Stimulated activated CD4-positive, alpha-beta T cell treated with anti-CD3 and anti-CD28 coated beads, Interleukin-12 subunit alpha, Interleukin-12 subunit beta, amount 100 ng/mL, for 48 hours (primary cell): ENCODE measurements around the gene TOR2A.

Experiments used
- DNase-seq, 3 donors: peaks; one replicate each; pipeline ENCODE4 v3.0.0-alpha.2; 2020; ENCODE audit warnings: low read depth in 2 of 3, low spot score in 1 of 3

Gene TOR2A

DNA sequence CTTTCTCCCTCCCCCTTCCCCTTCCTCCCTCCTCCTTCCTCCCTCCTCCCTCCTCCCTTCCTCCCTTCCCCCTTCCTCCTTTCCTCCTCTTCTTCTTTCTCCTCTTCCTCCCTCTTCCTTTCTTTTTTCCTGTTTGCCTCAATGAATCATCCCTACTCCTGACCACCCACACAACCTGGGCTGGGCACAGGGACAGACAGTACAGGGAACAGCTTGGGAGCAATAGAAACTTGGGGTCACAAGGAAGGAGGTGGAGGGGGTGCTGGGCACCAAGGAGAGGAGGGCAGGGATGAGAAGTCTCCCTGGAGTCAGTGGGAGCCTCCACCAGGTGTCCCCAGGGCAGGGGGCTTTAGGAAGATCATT lies 14.2 kb downstream of the TOR2A start:
- DNase-seq, result no peak

DNA sequence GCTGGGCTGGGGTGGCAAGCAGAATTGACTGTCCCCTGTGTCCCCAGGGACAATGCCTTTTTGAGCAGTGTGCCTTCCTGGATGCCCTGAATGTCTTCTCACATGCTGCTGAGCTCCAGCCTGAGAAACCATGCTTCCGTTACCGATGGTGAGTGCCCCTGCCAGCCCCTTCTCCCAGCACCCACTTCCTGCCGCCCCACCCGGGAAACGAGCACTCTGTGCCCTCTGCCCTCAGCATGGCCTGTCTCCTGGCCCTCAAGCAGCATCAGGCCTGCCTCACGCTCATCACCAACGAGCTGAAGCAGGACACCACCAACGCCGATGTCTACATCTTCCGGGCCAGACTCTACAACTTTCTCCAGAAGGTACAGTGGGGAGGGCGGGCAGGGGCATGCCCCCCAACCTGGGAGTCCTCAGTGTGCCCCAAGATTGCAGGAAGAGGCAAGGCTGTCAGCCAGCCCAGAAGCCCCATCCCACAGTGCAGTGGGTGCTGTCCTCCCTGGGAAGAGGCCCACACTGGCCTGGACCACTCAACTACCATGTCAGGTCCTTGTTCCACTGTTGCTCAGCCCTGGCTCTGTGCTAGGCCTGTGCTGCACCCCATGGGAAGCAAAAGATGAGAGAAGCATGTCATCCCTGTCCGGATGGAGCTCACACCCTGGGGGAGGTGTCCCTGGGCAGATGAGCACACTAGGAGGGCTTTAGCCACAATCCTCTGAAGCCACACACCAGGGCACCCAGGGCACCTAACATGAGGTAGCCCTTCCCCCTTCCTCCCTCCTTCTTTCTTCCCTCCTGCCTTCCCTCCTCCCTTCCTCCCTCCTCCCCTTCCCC lies 14.8 kb downstream of the TOR2A start:
- no peak for DNase-seq

GRCh38 chr9:127717766-127718165 lies 17.3 kb downstream of the TOR2A start:
- no peak for DNase-seq

- no peak for DNase-seq
These were observed 18.7 kb downstream of the TOR2A start for GRCh38 chr9:127716412-127716811.

- DNase-seq, result peak; percentile 91 to 98 (median 96)
These were observed 19.4 kb downstream of the TOR2A start, which contains the start of the genes PTRH1 and TTC16 for GRCh38 chr9:127715470-127716337. PTRH1 (minus strand) TSS chr9:127715663; CDS start chr9:127715639, 24 bp downstream. TTC16 (plus strand) TSS chr9:127716079; CDS start chr9:127716146, 67 bp downstream.

GRCh38 chr9:127714951-127715469 lies 20.1 kb downstream of the TOR2A start:
- DNase-seq, result no peak

GRCh38 chr9:127714020-127714750 lies 20.9 kb downstream of the TOR2A start:
- DNase-seq, result no peak

DNA sequence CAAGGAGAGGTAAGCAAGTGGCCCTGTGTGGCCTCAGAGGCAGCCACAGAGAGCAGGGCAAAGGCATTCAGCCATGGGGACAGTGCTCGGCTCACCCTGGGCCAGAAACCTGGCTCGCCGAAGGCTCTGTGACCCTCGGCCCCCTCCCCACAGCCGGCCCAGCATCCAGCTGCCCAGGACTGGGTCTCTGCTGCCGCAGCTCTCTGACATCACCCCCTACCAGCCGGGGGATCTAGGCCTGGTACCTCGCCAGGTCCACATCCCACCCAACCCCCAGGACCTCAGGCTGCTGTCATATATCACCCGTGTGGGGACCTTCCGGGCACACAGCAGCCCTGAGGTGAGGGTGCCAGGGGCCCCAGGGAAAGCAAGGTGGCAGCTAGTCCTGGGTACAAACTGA lies 22.2 kb downstream of the TOR2A start:
- DNase-seq, result no peak

GRCh38 chr9:127712371-127712770 lies 22.7 kb downstream of the TOR2A start:
- no peak for DNase-seq

DNA sequence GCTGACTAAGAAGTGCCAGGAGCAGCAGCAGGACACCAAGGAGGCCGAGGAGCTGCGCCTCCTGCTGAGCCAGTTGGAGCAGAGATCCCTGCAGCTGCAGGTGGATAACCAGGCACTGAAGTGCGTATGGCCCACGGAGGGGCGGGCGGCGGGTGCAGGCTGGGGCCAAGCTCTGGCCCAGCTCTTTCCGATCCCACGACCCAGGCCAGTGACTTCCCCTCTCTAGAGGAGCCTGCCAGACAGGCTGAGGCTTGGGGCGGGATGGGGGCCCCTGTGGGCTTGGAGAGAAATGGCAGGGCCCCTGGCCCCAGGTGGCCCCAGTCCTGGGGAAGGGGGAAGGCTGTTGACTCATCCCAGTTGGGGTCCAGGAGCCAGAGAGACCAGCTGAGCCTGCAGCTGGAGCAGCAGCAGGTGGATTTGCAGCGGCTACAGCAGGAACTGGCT lies 23.2 kb downstream of the TOR2A start:
- no peak for DNase-seq

DNA sequence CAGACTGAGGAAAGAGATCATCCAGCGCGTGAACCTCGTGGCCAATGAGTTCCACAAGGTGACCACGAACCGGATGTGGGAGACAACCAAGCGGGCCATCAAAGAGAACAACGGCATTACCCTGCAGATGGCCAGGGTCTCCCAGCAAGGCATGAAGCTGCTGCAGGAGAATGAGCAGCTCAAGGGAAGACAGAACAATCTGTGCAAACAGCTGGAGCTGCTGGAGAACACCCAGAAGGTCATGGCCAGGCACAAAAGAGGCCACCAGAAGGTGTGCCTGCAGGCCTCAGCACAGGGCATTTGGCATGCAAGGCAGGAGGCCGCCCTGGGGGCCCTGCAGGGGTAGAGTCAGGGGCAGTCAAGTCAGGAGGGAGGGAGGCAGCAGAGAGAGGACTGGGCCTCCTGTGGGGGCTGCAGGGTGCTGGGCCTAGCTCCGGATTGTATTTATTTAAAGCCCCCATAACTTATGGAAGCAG lies 23.8 kb downstream of the TOR2A start:
- no peak for DNase-seq

GRCh38 chr9:127710204-127710783 lies 24.8 kb downstream of the TOR2A start:
- no peak for DNase-seq

GRCh38 chr9:127708952-127709587 lies 26.0 kb downstream of the TOR2A start:
- no peak for DNase-seq

DNA sequence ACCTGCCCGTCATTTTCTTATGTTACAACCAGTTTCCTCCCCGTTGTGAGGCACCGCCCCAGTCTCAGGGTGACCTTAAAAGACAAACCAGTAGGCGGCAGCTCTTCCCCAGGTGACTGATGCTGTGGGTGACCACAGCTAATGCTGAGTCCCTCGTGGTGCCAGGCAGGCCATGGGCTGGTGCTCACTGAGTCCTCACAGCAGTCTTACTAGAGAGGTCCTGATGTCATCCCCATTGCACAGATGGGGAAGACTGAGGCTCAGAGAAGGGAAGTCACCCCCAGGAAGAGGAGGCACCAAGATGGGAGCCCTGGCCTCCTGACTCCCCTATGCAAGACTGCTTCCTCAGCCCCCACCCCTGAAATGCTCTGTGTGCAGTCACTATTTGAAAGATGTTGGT lies 27.3 kb downstream of the TOR2A start:
- DNase-seq, result peak in 1 of 3 donors; percentile 15

DNA sequence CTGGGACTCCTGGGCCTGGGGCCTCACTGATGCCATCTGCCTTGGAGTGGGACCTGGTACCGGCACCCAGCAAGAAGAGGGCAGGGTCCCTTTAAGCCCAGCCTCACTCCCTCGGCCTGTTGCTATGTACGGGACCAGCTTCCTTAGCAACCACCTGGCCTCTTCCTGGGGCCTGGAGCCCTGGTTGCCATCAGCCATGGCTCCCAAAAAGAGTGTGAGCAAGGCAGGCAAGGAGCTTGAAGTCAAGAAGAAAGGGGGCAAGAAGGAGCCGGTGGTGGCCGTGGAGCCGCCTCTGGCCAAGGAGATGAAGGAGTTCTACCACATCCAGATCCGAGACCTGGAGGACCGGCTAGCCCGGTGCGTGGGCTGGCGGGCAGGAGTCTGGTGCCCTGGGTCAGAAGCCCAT lies 28.3 kb downstream of the TOR2A start, which contains the start of gene CFAP157:
Gene CFAP157, plus strand, starts transcription at position 153 of the 406 bp plus-strand sequence. Its CDS starts 44 bp downstream, at position 197.
- DNase-seq, result no peak

GRCh38 chr9:127705577-127706379 lies 29.3 kb downstream of the TOR2A start:
- no peak for DNase-seq

- no peak for DNase-seq
These were observed 31.7 kb downstream of the TOR2A start for GRCh38 chr9:127703289-127703946.

- no peak for DNase-seq
These were observed 34.4 kb downstream of the TOR2A start for GRCh38 chr9:127700594-127701255.
